CD14-positive monocyte (primary cell): ENCODE results near the gene PON1. TPM values are rescaled to one million over a fixed set of nuclear protein-coding genes. Genes with fewer than 3 reads are reported as not detected.

ENCODE experiments used
- DNase-seq, 3 donors: peaks; one replicate each; pipeline ENCODE4 v3.0.0-alpha.2; 2011 to 2022
- H2AFZ ChIP-seq: 2 replicates; pipeline ENCODE4 v1.6.0; 2012; ENCODE audit warnings: mild to moderate bottlenecking, low read depth, low read length, inconsistent platforms; ENCODE audit not compliant: insufficient read depth, poor library complexity, severe bottlenecking
- H3K27ac ChIP-seq, 2 donors: 1 replicate in 1 of 2; 2 replicates in 1 of 2; pipeline ENCODE4 v1.5.1; 2012 to 2013; ENCODE audit warnings: low read length in 2 of 2, control low read depth in 1 of 2, inconsistent platforms in 1 of 2, low read depth in 1 of 2, mild to moderate bottlenecking in 1 of 2
- H3K27me3 ChIP-seq, 2 donors: one replicate each; pipeline versions ENCODE4 v1.6.0 to v1.6.1; 2011 to 2013; ENCODE audit warnings: low read length in 2 of 2; ENCODE audit not compliant: control insufficient read depth in 2 of 2, insufficient read depth in 2 of 2
- H3K36me3 ChIP-seq, 2 donors: replicated peaks in 1 of 2; 1 replicate in 1 of 2; 2 replicates in 1 of 2; pipeline versions ENCODE4 v1.5.1 to v1.6.1; 2012 to 2013; ENCODE audit warnings: low read length in 2 of 2, control low read depth in 1 of 2, inconsistent platforms in 1 of 2, mild to moderate bottlenecking in 1 of 2; ENCODE audit not compliant: insufficient read depth in 2 of 2, control insufficient read depth in 1 of 2
- H3K4me1 ChIP-seq, 2 donors: 1 replicate in 1 of 2; 2 replicates in 1 of 2; pipeline versions ENCODE4 v1.5.1 to v1.6.1; 2012 to 2013; ENCODE audit warnings: low read length in 2 of 2, control low read depth in 1 of 2, inconsistent platforms in 1 of 2, mild to moderate bottlenecking in 1 of 2, moderate library complexity in 1 of 2; ENCODE audit not compliant: insufficient read depth in 2 of 2, control insufficient read depth in 1 of 2
- H3K4me2 ChIP-seq: replicated peaks from 2 replicates; pipeline ENCODE3; 2012; ENCODE audit warnings: low read length, moderate library complexity, mild to moderate bottlenecking; ENCODE audit not compliant: poor library complexity, severe bottlenecking; ENCODE audit errors: extremely low read depth
- H3K4me3 ChIP-seq, 3 experiments: fragments of 200-600 bp in 1 of 3; sonication (generic) in 1 of 3; replicated peaks in 1 of 3; 1 replicate in 2 of 3; 2 replicates in 1 of 3; pipeline ENCODE4 v1.5.1; 2011 to 2013; ENCODE audit warnings: low read length in 3 of 3, mild to moderate bottlenecking in 3 of 3, control low read depth in 2 of 3, low read depth in 2 of 3, inconsistent platforms in 1 of 3, moderate library complexity in 1 of 3
- H3K79me2 ChIP-seq: 2 replicates; pipeline ENCODE4 v1.6.0; 2012; ENCODE audit warnings: mild to moderate bottlenecking, control low read depth, inconsistent platforms, low read length, moderate library complexity; ENCODE audit not compliant: insufficient read depth
- H3K9ac ChIP-seq: 2 replicates; pipeline ENCODE4 v1.6.0; 2017; ENCODE audit warnings: low read length, mild to moderate bottlenecking; ENCODE audit not compliant: insufficient read depth, poor library complexity, severe bottlenecking
- H3K9me3 ChIP-seq, 2 donors: replicated peaks in 1 of 2; 1 replicate in 1 of 2; 2 replicates in 1 of 2; pipeline versions ENCODE4 v1.5.1 to v1.6.1; 2012 to 2013; ENCODE audit warnings: low read length in 2 of 2, control low read depth in 1 of 2; ENCODE audit not compliant: control insufficient read depth in 1 of 2, insufficient read depth in 1 of 2
- H4K20me1 ChIP-seq: 2 replicates; pipeline ENCODE4 v1.6.0; 2012; ENCODE audit warnings: mild to moderate bottlenecking, low read length, control low read depth, moderate library complexity; ENCODE audit not compliant: insufficient read depth
- H3K27ac Mint-ChIP-seq, 7 donors: one replicate each; pipeline ENCODE4 v1.8.0; 2020; ENCODE audit warnings: mild to moderate bottlenecking in 7 of 7, mixed read lengths in 7 of 7, moderate library complexity in 6 of 7, inconsistent platforms in 2 of 7
- H3K27me3 Mint-ChIP-seq, 3 donors: one replicate each; pipeline ENCODE4 v1.8.0; 2021 to 2022; ENCODE audit warnings: low read depth in 3 of 3, mild to moderate bottlenecking in 3 of 3, mixed read lengths in 3 of 3, moderate library complexity in 3 of 3, inconsistent platforms in 1 of 3
- H3K36me3 Mint-ChIP-seq, 2 donors: one replicate each; pipeline ENCODE4 v1.8.0; 2020; ENCODE audit warnings: mixed read lengths in 2 of 2, inconsistent platforms in 1 of 2, mild to moderate bottlenecking in 1 of 2
- H3K4me1 Mint-ChIP-seq: one replicate; pipeline ENCODE4 v1.8.0; 2020; ENCODE audit warnings: mild to moderate bottlenecking, mixed read lengths
- H3K4me3 Mint-ChIP-seq, 2 donors: one replicate each; pipeline ENCODE4 v1.8.0; 2020; ENCODE audit warnings: mild to moderate bottlenecking in 2 of 2, mixed read lengths in 2 of 2, moderate library complexity in 1 of 2
- H3K9me3 Mint-ChIP-seq, 7 donors: one replicate each; pipeline ENCODE4 v1.8.0; 2020 to 2022; ENCODE audit warnings: mixed read lengths in 7 of 7, mild to moderate bottlenecking in 6 of 7, moderate library complexity in 6 of 7, inconsistent platforms in 2 of 7
- WGBS: methylation state at CpG from one replicate; pipeline ENCODE4 v1.1.5; 2013; ENCODE audit warnings: missing lambda C conversion rate; ENCODE audit not compliant: insufficient coverage; 5-methylcytosine and 5-hydroxymethylcytosine counted together
- intact Hi-C, 2 donors: fragments of 100-400 bp; cut with micrococcal nuclease; formaldehyde crosslinking; loops; one replicate each; pipeline versions ENCODE4 v1.15.0 to v1.15.1; 2023
- polyA plus RNA-seq, 3 donors: library from polyadenylated mRNA; depleted of rRNA in 1 of 3; unstranded in 2 of 3; stranded (reverse) in 1 of 3; fragments of 300-500 nt in 2 of 3; fragments of >200 nt in 1 of 3; fragmentation: Illumina TruSeq in 2 of 3; gene quantifications; 1 replicate in 2 of 3; 2 replicates in 1 of 3; pipeline ENCODE4 v1.2.3, GENCODE V29; 2012 to 2021
- TF ChIP-seq, protein P1 (sequence below): fragments of 200-600 bp; IDR thresholded peaks from one replicate; pipeline ENCODE4 v1.8.0; 2022; ENCODE audit warnings: antibody characterized with exemption, mild to moderate bottlenecking

PON1 gene
- polyA plus RNA-seq, 3 donors, result not detected

GRCh38 chr7:95304990-95305389 is 19.3 kb downstream of the PON1 start:
- Mint-ChIP-seq H3K4me3 (no peak overlapping the region), H3K4me1 (no peaks in the 10 kb centered on the region), H3K36me3 (no peaks in the 10 kb centered on the region), H3K27me3 (peaks cover 1 to 4% (median 3%) of the 10 kb centered on the region in 3 donors), H3K27ac (no peak overlapping the region), H3K9me3 (peaks cover 0 to 6% (median 0%) of the 10 kb centered on the region in 7 donors)
- intact Hi-C loops, result no loop called here
- TF ChIP-seq, protein P1, sequence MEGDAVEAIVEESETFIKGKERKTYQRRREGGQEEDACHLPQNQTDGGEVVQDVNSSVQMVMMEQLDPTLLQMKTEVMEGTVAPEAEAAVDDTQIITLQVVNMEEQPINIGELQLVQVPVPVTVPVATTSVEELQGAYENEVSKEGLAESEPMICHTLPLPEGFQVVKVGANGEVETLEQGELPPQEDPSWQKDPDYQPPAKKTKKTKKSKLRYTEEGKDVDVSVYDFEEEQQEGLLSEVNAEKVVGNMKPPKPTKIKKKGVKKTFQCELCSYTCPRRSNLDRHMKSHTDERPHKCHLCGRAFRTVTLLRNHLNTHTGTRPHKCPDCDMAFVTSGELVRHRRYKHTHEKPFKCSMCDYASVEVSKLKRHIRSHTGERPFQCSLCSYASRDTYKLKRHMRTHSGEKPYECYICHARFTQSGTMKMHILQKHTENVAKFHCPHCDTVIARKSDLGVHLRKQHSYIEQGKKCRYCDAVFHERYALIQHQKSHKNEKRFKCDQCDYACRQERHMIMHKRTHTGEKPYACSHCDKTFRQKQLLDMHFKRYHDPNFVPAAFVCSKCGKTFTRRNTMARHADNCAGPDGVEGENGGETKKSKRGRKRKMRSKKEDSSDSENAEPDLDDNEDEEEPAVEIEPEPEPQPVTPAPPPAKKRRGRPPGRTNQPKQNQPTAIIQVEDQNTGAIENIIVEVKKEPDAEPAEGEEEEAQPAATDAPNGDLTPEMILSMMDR, result no peak
- Histone ChIP-seq H3K27ac (no peak overlapping the region), H3K4me2 (no peak overlapping the region), H3K27me3 (no peaks in the 10 kb centered on the region), H3K36me3 (no peaks in the 10 kb centered on the region), H3K9ac (no peak overlapping the region), H2AFZ (no peak overlapping the region), H4K20me1 (no peaks in the 10 kb centered on the region), H3K4me1 (no peaks in the 10 kb centered on the region), H3K4me3 (no peak overlapping the region), H3K9me3 (no peaks in the 10 kb centered on the region), H3K79me2 (no peaks in the 10 kb centered on the region)
- DNase-seq, result no peak
- 100% methylated on average over 2 of the region's 7 CpGs for WGBS

- H3K4me1 ChIP-seq, result no peaks in the 10 kb centered on the region
- no peak overlapping the region for H2AFZ ChIP-seq
- TF ChIP-seq, protein P1, result no peak
- Mint-ChIP-seq H3K27me3 (peaks cover 1 to 3% (median 3%) of the 10 kb centered on the region in 3 donors), H3K4me1 (no peaks in the 10 kb centered on the region), H3K4me3 (no peak overlapping the region), H3K36me3 (no peaks in the 10 kb centered on the region), H3K27ac (no peak overlapping the region), H3K9me3 (peaks cover 0 to 6% (median 0%) of the 10 kb centered on the region in 7 donors)
- no peaks in the 10 kb centered on the region for H3K79me2 ChIP-seq
- no peak overlapping the region for H3K4me3 ChIP-seq
- no peak overlapping the region for H3K9ac ChIP-seq
- H3K27ac ChIP-seq, result no peak overlapping the region
- H3K36me3 ChIP-seq, result no peaks in the 10 kb centered on the region
- intact Hi-C loops, result no loop called here
- WGBS, result 73% methylated on average over 2 of the region's 9 CpGs
- no peaks in the 10 kb centered on the region for H4K20me1 ChIP-seq
- no peak overlapping the region for H3K4me2 ChIP-seq
- no peak for DNase-seq
- H3K27me3 ChIP-seq, result no peaks in the 10 kb centered on the region
- H3K9me3 ChIP-seq, result no peaks in the 10 kb centered on the region
Observed at GRCh38 chr7:95303013-95303905, 21.1 kb downstream of the PON1 start.
